ENCODE measurements around the gene KIN.

- no peak for TF ChIP-seq CTCF (IDR thresholded peaks at IDR 0.05; ENCODE audit: low read depth, low read length)
- no peak for TF ChIP-seq EZH2phosphoT487 (IDR thresholded peaks at IDR 0.05; ENCODE audit: low read depth)
Measured at GRCh38 chr10:7804216-7804615, 16.4 kb upstream of the KIN start.
